Coronary artery (tissue), 2 donors: Measurements from ENCODE around the gene EVI5L.

Experiments
- DNase-seq: peaks from one replicate; pipeline ENCODE4 v3.0.0-alpha.2; 2017; ENCODE audit warnings: low spot score
- H3K27ac ChIP-seq, 2 donors: fragments of 200-600 bp; sonication (generic); one replicate each; pipeline ENCODE4 v1.5.1; 2016 to 2019
- H3K4me3 ChIP-seq: fragments of 200-600 bp; sonication (generic); 2 replicates; pipeline ENCODE4 v1.5.1; 2016; ENCODE audit warnings: mild to moderate bottlenecking, moderate library complexity
- CTCF ChIP-seq: fragments of 200-600 bp; sonication (generic); IDR thresholded peaks from one replicate; pipeline ENCODE4 v1.5.1; 2019; ENCODE audit warnings: antibody characterized with exemption

Gene EVI5L

GRCh38 chr19:7901337-7901736, 71.3 kb downstream of the EVI5L start:
- no peak for TF ChIP-seq CTCF

GRCh38 chr19:7902796-7903243, 72.8 kb downstream of the EVI5L start:
- no peak for DNase-seq
- Histone ChIP-seq H3K27ac (peak overlapping the region; percentile 73 to 90), H3K4me3 (peak overlapping the region; percentile 70)
- no peak for TF ChIP-seq CTCF

More at GRCh38 chr19:7901337-7901736, 71.3 kb downstream of the EVI5L start:
- DNase-seq, result no peak
- Histone ChIP-seq H3K4me3 (no peak overlapping the region), H3K27ac (no peak overlapping the region)

- TF ChIP-seq CTCF, result peak; percentile 14
- Histone ChIP-seq H3K27ac (peak within 1 kb of the TSS; percentile 83 to 92), H3K4me3 (peak within 1 kb of the TSS; percentile 78)
- peak; percentile 100 for DNase-seq
Measured at GRCh38 chr19:7903244-7904073, 73.4 kb downstream of the EVI5L start, which contains the start of gene MAP2K7. Gene MAP2K7 (plus strand): TSS chr19:7903877. CDS start chr19:7903945, 68 bp downstream.

- no peak for DNase-seq
- Histone ChIP-seq H3K4me3 (peak overlapping the region; percentile 78), H3K27ac (peak overlapping the region; percentile 83 to 92)
- TF ChIP-seq CTCF, result no peak
Measured at GRCh38 chr19:7904074-7905020, 74.3 kb downstream of the EVI5L start.

GRCh38 chr19:7905268-7905667, 75.2 kb downstream of the EVI5L start:
- no peak for TF ChIP-seq CTCF
- H3K27ac ChIP-seq, result no peak overlapping the region
- peak overlapping the region; percentile 78 for H3K4me3 ChIP-seq
- no peak for DNase-seq

GRCh38 chr19:7905859-7906258, 75.8 kb downstream of the EVI5L start:
- Histone ChIP-seq H3K4me3 (no peak overlapping the region), H3K27ac (no peak overlapping the region)
- TF ChIP-seq CTCF, result no peak
- DNase-seq, result no peak
